NCI-H2196 treated with DMSO at 0.1 percent for 48 hours (cell line): ENCODE data around the gene C1orf198.

Experiments
- DNase-seq: peaks from one replicate; lab custom pipeline; 2025; ENCODE audit not compliant: unreplicated experiment; lab: John Stamatoyannopoulos, UW

Gene C1orf198, protein sequence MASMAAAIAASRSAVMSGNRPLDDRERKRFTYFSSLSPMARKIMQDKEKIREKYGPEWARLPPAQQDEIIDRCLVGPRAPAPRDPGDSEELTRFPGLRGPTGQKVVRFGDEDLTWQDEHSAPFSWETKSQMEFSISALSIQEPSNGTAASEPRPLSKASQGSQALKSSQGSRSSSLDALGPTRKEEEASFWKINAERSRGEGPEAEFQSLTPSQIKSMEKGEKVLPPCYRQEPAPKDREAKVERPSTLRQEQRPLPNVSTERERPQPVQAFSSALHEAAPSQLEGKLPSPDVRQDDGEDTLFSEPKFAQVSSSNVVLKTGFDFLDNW

DNA sequence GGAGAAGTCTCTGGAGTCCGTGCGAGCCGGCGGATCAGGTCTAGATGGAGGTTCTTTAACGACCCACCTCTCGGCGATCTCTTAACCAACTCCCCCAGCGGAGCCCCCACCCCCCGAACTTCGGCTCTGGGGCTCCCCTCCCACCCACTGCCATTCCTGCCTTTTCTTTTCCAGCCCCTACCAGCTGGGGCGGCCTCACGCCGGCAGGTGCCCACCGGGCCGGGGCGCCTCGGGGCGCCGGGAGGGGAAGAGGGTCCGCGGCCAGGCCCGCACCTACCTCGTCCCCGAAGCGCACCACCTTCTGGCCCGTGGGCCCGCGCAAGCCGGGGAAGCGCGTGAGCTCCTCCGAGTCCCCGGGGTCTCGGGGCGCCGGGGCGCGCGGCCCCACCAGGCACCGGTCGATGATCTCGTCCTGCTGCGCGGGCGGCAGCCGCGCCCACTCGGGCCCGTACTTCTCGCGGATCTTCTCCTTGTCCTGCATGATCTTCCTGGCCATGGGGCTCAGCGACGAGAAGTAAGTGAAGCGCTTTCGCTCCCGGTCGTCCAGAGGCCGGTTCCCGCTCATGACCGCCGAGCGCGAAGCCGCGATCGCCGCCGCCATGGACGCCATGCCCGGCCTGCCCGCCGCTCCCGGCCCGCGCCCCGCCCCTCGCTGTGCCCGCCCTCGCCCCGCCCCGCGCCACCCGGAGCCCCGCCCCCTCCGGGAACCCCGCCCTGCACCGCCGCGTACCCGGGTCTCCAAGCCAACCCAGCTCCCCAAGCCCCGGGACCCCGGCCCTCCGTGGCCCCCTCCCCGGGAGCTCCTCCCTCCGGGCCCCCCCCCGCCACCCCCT lies at the start of gene C1orf198:
Gene C1orf198, minus strand, starts transcription at position 619 of the 833 bp plus-strand sequence. Its CDS starts 9 bp downstream, at position 610.
- DNase-seq, result peak; percentile 38

DNA sequence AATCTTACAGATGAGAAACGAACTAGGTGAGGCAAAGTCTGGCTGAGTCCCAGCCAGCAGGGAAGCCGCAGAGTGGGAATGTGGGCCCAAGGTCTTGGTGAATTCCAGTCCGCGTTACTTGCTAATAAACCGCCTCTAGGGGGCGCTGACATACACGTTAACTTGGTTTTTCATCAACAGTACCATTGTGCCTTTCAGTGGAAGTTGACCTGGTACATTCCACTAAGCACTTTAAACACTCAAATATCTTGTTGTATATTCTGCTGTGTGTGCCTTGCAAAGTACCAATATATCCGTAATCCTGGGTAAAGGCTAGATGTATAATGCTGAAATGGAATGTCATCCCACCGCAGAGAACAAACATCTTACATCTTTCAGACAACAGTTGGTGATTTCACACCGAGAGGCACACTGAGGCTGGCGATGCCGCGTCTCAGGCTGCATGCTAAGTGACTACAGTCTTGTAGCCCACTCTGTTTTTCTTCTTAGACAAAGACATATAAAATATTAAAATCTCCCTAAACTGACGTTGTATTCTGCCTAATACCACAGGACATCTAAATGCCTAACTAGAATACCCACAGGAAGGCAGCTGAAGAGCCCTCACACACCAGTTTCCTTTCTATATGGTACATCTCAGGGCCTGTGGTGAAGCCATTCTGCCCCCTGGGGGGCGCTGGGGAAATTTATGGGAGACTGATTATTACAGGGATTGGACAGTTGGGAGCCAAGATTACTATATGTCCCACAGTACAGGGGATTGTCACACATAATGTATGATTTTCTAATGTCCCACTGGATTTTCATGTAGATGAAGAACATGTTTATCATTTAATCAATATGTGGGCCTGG lies 49.2 kb upstream of the C1orf198 start:
- DNase-seq, result peak; percentile 6

DNA sequence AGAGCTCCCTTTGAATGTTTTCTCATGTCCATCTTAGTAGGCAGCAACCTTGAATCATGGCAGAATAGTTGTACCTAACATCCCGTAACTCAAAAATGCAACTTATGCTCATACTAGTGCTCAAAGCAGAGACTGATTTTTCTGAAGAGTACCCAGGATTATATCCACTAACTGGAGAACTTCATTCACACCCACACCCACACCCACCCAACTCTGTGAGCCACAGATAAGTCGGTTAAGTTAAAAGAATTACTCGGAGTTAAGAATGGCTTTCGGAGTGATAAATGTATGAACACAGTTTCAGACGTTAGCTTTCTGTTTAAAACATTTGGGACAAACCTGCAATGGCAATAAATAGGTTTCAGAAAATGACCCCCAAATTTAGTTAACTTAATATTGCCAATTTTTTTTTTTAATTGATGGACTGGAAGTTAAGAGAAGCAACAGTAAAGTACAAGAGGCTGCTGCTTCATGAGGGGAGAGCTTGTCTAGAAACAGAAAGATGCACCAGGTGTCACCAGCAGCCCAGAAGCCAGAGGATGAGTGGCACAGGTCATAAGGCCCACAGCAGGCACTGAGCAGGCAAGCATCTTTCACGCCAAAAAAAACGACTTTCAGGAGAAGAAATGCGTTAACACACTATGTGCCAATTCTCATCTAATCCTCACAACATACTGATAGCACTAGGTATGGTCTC lies 48.4 kb upstream of the C1orf198 start:
- DNase-seq, result no peak

DNA sequence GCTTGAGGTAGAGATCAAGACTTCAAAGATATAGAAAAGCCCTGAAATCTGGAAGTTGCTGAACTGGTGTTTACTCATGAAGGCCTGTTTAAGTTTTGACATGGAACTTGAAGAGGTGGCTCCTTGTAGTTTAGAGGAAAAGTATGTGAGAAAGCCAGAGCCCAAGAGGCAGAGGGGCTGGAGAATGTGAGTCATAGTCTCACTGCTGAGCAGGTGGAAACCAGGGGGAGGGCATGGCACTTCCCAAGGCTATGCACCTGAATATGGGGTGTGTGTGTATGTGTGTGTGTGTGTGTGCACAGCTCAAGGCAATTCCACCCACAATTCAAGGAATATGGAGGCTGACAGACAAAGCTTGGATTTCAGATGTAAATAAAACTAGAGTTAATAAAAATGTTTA lies 46.8 kb upstream of the C1orf198 start:
- no peak for DNase-seq

DNA sequence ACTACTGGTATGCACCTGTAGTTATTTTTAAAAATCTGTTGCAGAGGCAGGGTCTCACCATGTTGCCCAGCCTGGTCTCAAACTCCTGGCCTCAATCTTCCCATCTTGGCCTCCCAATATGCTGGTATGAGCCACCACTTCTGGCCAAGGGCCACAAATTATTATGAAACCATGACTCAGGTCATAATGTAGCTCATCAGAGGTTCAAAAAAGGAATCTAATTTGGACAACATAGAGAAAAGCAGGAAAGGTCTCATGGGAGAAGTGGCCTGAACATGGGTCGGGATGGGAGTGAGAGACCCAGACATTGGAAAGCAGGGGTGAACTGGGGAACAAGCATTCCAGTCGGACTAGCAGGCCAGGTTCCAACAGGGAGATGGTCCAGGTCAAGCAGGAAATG lies 45.2 kb upstream of the C1orf198 start:
- DNase-seq, result no peak

DNA sequence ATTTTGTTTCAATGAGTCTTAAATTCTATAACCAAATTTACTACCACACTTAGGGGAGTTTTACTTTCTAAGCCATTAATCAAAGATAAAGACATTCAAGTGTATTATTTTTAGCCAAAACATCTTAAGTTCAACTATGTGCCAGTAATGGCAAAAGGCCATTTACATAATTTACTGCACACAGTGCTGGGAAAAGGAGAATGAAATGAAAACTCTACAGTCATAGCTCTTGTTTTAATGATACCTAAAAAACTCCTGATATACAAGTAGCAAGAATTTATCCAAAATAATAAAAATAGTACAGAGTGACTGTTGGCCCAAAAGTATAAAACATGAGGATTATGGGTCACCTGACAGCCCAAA lies 42.4 kb upstream of the C1orf198 start:
- no peak for DNase-seq

DNA sequence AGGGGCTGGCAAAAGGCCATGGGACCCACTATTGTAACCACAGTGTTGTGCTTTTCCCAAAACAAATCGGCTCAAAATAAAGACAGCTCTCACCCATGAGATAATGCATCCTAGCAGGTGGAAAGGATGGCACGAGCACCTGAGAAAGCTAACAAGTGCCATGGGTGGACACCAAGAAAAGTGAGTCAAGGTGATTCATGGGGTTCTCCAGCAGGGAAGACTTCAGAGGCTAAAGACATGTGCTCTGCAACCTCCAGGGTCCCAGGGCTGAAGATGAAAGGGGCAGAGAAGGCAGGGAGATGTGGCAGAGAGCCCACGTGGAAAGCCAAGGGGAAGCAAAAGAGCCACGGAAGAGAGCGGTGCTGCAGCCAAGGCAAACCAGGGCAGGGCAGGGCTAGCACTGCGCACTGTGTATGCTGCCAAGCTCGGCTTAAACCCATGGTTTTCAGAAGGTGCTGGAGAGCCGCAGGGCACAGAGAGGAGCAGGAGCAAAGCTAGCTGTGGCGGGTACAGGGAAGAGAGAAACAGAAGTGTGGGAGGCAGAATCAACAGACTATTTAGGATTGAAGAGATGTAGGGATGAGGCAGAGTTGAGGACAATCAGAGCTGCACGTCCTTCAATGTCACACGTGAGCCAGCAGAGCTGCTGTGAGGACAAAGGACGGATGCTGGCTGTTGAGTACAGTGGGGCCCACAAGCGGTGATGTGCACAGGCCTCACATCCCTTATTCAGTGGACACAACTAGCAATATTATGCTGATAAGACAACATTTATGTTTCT lies 41.8 kb upstream of the C1orf198 start:
- no peak for DNase-seq

DNA sequence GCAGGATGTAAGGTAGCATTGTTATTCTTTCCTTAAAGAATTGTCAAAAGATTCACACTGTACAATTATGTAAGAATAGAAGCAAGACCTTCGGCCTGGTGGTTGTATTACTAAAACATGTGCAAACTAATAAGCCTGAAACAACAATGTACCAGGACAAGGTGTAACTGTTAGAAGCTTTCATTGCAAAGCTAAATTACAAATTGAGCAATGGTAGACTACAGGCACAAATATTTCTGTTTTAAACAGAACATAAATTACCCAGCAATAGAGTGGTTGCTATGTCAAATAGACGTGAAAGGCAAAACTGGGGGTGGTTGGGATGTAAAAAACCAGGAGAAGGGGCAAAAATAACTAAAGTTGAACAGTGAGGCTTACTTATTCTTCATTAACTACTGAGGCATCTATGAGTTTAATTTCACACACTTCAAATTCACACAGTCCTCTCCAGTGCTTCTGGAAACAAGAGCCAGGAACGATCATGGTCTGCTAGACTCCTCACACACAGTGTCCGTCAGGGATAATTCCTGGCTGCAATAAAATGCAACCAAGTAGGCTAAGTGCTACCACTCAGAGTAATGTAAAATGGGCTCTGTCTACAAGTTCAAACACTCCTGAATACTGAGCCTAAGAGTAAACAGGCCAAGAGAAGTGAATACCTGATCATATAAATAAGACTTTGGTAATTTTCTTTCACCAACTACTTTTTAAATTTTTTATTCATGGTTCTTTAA lies 39.3 kb upstream of the C1orf198 start:
- DNase-seq, result no peak

DNA sequence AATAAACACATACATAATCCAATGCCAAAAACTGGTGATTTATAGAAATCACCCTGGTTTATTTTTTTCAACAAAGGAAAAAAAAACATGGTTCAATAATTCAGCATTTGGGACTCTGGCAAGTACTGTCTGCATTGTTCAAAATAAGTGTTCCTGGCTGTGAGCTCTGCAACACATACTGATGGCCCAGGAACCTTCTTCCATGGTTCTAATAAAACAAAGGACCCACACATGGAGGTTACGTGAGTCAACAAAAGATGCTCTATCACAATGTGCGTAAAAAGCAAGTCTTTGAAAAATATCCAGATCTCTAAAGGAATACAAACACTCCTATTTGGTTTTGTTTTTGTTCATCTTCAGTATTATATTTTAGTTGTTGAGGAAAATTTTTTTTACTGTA lies 37.9 kb upstream of the C1orf198 start:
- no peak for DNase-seq

DNA sequence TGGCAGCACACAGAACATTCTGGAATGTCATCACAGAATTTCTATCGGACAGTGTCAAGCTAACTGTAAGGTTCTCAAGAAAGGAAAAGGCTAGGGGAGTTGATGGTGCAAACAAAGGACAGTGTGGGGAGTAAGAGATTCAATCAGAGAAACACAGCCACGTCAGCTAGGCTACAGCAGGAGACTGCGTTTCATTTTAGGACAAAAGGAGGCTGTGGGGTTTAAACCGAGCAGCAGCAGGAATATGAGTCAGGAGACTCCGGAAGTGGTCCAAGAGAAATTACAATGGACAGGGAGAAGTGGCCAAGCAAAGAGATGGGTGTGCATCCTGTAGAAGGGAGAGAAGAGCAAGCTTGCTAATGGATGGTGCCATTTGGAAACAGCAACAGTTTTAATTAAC lies 37.4 kb upstream of the C1orf198 start:
- DNase-seq, result no peak

DNA sequence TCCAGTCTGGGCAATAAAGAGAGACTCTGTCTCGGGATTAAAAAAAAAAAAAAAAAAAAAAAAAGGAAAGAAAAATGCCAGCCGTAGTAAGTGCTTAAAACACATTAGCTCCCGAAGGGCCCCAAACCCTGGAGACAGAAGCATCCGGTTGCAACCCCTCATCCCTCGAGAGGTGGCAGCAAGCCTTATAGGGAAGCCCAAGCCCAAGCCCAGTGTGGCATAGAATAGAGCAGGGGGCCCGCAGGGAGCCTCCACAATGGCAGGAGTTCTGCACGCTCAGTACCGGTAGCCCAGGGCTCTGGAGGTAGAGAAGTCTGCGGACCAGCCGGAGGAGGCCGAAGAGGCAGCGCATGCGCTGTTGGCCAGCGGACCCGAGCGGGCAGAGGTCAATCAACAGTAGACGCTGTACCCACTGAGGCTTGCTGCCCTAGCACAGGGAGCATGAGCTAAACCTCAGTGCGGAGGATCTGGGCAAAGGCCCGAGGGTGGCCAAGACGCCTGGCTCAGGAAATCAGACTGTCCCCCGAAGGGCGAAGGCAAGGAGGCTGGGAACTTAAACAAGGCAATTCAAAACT lies 34.1 kb upstream of the C1orf198 start:
- DNase-seq, result no peak

DNA sequence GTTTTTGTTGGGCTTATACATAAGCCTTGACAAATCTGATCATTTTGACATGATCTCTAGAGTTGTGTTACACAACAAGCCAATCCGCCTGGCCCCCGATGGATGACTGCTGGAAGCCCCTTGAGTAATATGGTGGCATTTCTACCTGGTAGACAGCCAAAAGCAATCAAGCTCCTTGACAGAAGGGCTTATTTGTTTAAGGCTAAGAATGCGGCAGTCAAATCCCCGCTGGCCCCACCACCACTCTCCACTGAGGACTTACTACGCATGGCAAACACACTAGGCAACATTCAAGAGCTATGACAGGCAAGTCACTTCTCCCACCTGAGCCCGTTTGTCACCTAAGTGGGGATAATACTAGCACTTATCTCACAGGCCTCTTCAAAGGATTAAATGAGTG lies 33.4 kb upstream of the C1orf198 start:
- no peak for DNase-seq

DNA sequence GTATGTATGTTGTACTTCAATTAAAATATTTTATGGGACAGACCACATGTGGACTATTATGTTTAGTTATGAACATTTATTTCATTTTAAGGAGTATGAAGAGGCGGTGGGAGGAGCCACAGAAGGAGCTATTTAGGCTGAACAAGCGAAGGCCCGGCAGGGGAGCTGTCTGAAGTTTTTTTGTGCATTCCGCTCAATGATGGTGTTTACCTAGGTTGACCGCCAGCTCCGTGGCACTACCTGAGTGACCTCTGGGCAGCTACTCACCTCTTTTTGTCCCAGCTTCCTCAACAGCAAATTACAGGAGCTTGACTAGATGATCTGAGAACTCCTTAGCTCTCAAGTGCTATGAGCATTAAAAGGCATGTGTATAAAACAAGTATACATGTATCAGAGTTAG lies 32.7 kb upstream of the C1orf198 start:
- no peak for DNase-seq

DNA sequence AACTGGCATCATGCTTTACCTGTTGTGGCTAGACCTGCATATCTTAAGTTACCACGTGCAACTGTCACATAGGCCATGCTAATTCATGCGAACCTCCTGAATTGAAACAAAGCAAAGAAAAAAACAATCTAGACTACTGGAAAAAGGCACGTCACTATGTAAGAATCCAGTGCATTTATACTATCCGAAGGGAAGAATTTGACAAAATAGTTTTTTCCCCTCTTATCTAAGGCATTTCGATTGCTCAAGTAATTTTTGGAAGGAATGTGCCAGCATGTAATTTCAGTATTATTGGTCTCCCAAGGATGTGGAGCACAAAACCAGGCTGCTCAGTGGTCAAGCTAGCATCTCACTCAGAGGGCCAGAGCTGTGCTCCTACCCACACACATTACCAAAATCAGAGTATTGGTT lies 31.5 kb upstream of the C1orf198 start:
- DNase-seq, result no peak

DNA sequence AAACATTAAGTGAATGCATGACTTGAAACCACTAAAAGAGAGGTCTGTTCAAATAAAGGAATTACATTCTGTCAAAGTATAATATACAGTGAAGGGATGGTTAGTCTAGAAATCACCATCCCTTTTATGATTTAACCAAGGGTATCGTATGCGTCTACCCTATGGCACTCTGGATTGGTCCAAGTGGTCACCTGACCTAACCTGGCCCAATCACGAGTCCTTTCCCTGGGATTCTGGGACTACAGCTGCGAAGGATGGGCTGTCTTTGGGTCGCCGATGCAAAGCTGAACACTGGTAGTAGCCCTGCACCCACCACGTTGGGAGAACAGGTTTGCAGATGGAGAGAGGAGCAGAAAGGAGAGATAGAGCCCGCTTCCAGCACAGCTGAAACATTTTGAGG lies 30.4 kb upstream of the C1orf198 start:
- DNase-seq, result no peak

DNA sequence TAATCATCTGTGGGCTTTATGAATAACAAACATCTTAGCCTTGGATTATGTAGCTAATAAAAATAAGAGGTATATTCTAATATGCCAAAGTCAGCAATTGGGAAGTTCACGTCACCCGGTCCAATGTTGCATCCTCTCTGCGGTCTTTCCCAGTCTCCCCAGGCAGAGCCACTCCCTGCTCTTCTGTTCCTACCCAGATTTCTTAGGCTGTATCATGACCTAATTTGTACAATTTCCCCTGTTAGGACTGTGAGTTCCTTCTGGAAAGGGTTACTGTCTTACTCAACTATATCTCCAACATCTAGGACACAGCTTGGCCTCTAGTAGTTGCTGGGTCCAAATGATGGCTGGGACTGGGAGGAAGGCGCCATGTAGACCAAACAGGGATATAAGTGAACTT lies 29.8 kb upstream of the C1orf198 start:
- DNase-seq, result no peak

DNA sequence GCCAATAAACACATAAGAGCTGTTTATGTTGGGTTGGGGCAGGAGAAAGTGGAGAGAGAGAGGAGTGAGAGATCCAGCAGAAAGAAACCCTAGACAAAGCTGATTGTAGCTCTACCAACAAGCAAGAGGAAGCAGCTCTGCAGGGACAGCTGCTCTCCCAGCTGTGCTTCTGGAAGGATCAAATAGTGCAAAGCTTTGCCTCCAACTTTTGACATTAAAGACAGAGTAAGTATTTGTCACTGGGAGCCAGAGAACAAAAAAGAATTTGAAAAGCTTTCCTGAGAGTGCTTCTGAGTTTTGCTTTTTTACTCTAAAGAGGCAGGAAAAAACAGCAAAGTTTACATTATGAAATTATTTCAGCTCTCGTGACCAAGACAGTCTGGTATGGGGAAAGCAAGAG lies 28.5 kb upstream of the C1orf198 start:
- DNase-seq, result no peak

DNA sequence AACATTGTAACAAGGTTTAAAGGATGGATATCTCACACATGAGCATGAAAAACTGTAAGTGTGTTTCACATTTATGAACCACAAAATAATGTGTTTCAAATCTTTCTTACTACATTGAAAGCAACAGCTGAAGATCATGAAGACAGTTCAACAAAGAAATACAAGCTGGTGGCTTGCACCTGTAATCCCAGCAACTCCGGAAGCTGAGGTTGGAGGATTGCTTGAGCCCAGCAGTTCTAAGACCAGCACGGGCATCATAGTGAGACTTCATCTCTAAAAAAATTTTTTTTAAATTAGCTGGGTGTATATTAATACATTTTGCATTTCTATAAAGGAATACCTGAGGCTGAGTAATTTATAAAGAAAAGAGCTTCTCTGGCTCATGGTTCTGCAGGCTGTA lies 27.1 kb upstream of the C1orf198 start:
- DNase-seq, result no peak

DNA sequence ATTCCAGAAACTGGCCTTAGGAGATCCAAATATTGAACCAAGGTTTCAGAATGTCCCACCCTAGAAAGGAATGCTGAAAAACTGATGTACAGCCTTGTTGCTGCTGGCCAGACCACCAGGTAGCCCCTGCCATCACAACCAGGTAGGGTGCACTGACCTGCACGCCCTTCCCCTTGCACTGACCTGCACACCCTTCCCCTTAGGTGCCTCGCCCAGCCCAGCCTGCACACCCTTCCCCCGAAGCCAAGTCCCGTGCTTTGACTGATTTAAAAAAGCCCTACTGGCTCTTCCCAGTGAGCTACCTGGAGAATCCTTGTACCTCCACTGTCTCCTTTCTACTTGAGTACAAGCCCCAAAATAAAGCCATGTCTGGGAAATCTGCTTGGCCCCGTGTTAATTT lies 26.3 kb upstream of the C1orf198 start:
- no peak for DNase-seq
